Stomach (tissue), 4 donors: Measurements from ENCODE around the gene LIPH.

Experiments used
- CTCF ChIP-seq, 7 experiments: fragments of 450-650 bp in 4 of 7; fragments of 200-600 bp in 3 of 7; sonication (generic) in 3 of 7; IDR thresholded peaks; one replicate each; pipeline ENCODE4 v1.5.1; 2016 to 2019; ENCODE audit warnings: antibody characterized with exemption in 7 of 7, control low read depth in 2 of 7, mild to moderate bottlenecking in 1 of 7
- EP300 ChIP-seq: sonication (generic); formaldehyde crosslinking; IDR thresholded peaks from one replicate; pipeline ENCODE4 v1.6.1; 2017; ENCODE audit warnings: antibody characterized with exemption
- POLR2A ChIP-seq, 4 donors: fragments of 450-650 bp; IDR thresholded peaks; one replicate each; pipeline ENCODE4 v1.6.1; 2016; ENCODE audit warnings: antibody characterized with exemption in 4 of 4, control low read depth in 2 of 4, mild to moderate bottlenecking in 1 of 4, moderate library complexity in 1 of 4

- TF ChIP-seq CTCF (IDR thresholded peaks at IDR 0.05) (no peak), POLR2A (IDR thresholded peaks at IDR 0.05) (no peak), EP300 (no peak)
Observed at GRCh38 chr3:185561958-185562357, 9.6 kb upstream of the LIPH start.
